DMS79 treated with DMSO at 0.1 percent for 48 hours (cell line): Measurements from ENCODE around the gene MAPK8IP3.
"Not testable (repeated sequence)": the region's sequence is repeated elsewhere in the genome, so short reads cannot be mapped to it uniquely, and the experiment has no call there.

Source experiments
- DNase-seq: peaks from one replicate; lab custom pipeline; 2025; lab: John Stamatoyannopoulos, UW

MAPK8IP3 gene

DNA sequence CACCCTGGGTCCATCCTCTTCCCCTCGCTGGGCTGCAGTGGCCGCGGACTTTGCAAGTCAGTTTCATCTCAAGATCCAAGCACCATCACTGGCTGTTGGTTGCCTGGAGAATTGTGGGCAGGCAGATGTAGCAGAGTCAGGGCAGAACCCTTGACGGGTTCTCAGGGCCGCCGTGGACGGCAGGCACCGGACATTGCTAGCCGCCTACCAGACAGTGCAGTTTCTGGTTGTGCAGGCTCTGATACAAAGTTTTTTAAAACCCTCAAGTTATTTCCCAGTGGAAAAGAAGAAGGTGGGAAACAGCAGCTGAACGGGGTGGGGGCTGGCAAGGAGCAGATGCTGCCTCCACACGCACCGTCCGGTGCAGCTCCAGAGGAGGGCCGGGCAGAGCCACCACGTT, 3.4 kb downstream of the MAPK8IP3 start:
- no peak for DNase-seq

DNA sequence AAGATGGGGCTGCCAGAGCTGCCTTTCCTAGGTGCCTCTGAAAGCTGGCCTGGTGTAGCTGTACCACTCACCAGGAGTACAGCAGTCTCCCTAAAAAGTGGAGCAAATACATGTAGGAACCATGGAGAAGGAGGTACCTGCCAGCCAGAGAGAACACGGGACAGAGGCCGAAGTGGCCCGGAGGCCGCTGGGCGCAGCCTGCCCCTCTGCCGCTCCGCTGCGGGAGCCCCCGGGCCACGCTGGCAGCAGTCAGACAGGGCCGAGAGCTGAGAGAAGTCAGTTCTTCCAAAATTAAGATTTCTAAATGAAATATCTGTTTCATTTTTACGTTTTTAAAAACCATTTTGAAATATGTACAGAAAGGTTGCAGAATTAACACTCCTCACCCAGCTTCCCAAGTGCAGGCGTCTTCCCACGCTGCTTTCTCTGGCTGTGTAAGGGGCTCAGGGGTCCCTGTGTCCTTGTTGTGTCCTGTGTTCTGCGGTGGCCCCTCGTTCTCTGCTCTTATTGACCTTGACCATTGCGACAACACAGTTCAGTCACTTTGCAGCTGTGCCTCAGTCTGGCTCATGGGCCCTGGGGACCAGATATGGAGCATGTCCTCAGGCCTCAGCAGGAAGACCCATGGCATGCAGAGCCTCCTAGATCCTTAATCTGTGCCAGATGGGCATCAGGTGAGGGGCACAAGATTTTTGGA, 5.0 kb downstream of the MAPK8IP3 start:
- no peak for DNase-seq

DNA sequence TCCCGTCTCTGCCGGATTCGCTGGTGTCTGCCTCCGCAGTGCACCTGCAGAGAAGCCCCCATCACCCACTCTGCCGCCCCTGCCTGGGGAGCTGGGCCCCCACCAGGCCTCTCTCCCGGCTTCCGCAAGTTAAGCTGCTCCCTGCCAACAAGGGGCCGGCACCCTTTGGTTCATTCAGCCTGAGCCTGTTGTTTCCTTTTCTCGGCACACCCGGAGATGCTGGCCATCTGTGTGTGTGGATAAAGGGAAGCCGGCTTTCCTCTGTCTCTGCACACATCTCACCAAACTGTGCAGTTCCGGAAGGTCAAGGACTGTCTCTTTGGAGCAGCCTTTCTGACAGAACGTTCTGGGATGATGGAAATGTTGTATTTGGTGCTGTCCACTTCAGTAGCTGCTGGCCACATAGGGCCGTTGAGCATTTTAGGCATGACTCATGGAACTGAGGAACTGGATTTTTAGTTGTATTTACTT, 6.8 kb downstream of the MAPK8IP3 start:
- DNase-seq: no peak

GRCh38 chr16:1713331-1713730, 7.3 kb downstream of the MAPK8IP3 start:
- DNase-seq: no peak

DNA sequence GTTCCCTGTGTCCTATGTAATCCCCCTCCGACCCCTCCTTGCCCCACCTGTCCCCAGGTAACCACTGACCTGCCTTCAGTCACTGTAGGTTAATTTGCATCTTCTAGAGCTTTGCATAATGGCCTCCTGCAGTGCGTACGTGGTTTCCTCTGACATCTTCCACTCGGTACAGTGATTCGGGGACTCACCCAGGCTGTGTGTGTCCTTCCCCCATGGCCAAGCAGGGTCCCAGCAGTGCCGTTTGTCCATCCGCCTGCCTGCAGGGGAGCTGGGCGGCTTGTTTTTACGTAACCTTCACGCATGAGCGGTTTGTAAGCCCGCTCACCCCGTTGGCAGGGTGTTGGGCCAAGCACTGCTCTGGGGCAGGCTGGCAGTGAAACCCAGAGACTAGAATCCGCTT, 7.9 kb downstream of the MAPK8IP3 start:
- DNase-seq: no peak

DNA sequence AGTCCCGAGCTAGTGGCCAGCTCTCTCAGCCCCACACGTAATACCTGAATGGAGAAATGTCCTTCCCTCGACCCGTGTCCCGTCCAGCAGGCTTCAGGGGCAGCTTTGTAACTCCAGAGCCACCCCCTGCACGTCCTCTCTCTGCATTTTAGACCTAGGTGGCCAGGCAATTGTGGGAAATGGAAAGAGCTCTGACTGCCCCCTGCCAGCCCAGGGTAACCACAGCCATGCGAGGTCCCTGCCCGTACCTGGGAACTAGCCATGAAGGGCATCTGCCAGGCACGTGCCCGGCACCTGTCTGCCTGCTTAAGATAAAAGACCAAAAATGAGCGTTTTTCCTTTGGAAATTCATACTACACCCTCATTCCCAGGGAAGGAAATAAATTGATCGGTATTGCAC, 9.2 kb downstream of the MAPK8IP3 start:
- DNase-seq: no peak

- DNase-seq: not testable (repeated sequence)
Observed at GRCh38 chr16:1718236-1718635, 12.2 kb downstream of the MAPK8IP3 start.

- peak; percentile 54 for DNase-seq
Observed at GRCh38 chr16:1719559-1720229, 13.7 kb downstream of the MAPK8IP3 start.

DNA sequence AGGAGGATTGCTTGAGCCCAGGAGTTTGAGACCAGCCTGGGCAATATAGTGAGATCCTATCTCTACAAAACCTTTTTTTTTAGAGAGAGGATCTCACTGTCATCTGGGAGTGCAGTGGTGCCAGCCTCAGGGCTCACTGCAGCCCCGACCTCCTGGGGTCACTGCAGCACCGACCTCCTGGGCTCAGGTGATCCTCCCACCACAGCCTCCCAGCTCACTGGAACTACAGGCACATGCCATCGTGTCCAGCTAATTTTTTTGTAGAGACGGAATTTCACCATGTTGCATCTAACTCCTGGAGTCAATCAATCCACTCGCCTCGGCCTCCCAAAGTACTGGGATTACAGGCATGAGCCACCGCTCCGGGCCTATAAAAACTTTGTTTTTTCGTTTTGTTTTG, 15.4 kb downstream of the MAPK8IP3 start:
- DNase-seq: no peak

GRCh38 chr16:1723450-1724147, 17.6 kb downstream of the MAPK8IP3 start:
- DNase-seq: no peak

- DNase-seq: no peak
Observed at GRCh38 chr16:1724491-1724890, 18.5 kb downstream of the MAPK8IP3 start.

GRCh38 chr16:1726661-1727502, 20.9 kb downstream of the MAPK8IP3 start:
- no peak for DNase-seq

- no peak for DNase-seq
Observed at GRCh38 chr16:1727651-1728624, 21.9 kb downstream of the MAPK8IP3 start.

- no peak for DNase-seq
Observed at GRCh38 chr16:1729026-1729425, 23.0 kb downstream of the MAPK8IP3 start.

DNA sequence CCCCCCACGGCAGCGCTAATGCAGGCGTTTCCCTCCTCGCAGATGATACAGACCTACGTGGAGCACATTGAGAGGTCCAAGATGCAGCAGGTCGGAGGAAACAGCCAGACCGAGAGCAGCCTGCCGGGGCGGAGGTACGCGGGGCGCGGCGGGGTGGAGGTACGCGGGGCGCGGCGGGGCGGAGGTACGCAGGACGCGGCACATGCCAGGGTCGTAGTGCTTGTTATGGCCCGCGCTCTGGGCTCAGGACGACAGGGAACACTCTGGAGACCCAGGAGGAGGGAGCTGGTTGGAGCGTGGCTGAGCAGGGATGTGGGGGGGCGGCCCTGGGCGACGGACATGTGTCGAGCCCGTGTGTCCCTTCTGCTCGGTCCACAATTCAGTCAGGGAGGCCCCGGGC, 23.4 kb downstream of the MAPK8IP3 start:
- no peak for DNase-seq

GRCh38 chr16:1731073-1731472, 25.1 kb downstream of the MAPK8IP3 start:
- peak; percentile 8 for DNase-seq

DNA sequence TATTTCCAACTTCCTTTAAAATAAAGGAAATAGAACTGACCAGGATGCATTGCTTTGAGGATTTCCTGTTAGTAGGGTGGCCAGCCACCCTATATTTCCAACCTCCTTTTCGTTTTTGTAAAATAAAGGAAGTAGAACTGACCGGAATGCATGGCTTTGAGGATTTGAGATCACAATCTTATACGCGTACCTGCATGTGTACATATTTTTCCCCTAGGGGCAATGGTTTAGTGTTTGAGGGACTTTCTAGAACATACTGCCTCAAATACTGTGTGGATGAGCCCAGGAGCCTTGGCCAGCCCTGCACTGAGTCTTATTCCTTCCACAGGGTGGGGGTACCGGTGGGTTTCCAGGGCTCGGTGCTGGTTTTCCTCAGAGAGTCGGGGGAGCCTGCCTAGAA, 25.6 kb downstream of the MAPK8IP3 start:
- no peak for DNase-seq

DNA sequence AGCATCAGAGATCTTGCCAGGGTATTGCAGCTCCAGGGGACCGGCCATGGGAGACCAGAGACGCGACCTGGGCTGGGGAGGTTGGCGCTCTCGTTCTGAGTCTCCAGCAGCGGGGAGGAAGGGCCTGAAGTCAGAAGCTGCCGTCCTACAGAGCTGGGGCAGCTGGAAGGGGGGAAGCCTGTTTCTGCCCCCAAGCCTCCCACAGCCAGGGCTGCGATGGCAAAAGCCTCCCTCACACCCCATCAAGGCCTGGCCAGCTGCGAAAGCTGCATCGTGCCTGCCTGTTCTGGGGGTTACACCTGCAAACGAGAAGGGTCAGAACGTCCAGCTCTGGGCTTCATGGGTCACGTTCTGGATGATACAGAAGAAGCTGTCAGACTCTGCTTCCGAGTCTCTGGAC, 26.1 kb downstream of the MAPK8IP3 start:
- no peak for DNase-seq

DNA sequence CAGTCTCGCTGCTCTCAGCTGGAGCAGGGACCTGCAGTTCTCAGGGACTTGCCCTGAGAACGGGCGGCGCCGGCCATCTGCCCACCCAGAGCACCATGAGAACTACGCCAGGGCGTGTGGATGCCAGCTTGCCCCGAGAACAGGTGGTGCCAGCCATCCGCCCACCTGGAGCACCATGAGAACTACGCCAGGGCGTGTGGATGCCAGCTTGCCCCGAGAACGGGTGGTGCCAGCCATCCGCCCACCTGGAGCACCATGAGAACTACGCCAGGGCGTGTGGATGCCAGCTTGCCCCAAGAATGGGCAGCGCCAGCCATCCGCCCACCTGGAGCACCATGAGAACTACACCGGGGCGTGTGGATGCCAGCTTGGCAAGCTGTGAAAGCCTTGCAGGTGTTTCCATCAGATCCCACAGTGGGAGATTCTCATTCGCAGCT, 26.6 kb downstream of the MAPK8IP3 start:
- DNase-seq: not testable (repeated sequence)

DNA sequence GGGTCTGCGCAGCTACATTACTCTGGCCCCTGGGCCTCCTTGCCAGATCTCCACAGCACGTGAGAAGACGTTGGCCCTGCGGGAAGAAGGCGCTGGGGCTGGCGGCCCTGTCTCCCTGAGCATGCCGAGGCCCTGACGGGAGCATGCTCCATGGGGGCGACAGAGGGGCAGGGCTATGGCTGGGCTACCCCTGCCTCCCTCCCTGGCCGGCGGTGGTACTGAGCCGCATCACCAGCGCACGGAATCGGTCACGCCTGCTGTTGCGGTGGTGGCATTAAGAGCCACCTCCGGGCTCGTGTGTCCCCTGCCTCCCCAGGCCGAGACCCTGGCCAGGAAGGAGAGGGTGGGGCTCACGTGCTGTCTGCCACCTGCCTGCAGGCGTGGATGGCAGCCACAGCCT, 28.1 kb downstream of the MAPK8IP3 start:
- no peak for DNase-seq

- no peak for DNase-seq
Observed at GRCh38 chr16:1734816-1735215, 28.8 kb downstream of the MAPK8IP3 start.
